GM18868 (cell line): ENCODE results near the gene GALNT9.
A peak's percentile ranks its signal among the peaks of the same experiment; 100 is the strongest.
"Not testable (repeated sequence)": the region's sequence is repeated elsewhere in the genome, so short reads cannot be mapped to it uniquely, and the experiment has no call there.

Experiments used
- ATAC-seq: cut with Tn5 transposase; IDR thresholded peaks from one replicate; pipeline ENCODE4 v1.9.1; 2021; ENCODE audit warnings: mild to moderate bottlenecking, moderate library complexity; ENCODE audit not compliant: unreplicated experiment

Gene GALNT9

DNA sequence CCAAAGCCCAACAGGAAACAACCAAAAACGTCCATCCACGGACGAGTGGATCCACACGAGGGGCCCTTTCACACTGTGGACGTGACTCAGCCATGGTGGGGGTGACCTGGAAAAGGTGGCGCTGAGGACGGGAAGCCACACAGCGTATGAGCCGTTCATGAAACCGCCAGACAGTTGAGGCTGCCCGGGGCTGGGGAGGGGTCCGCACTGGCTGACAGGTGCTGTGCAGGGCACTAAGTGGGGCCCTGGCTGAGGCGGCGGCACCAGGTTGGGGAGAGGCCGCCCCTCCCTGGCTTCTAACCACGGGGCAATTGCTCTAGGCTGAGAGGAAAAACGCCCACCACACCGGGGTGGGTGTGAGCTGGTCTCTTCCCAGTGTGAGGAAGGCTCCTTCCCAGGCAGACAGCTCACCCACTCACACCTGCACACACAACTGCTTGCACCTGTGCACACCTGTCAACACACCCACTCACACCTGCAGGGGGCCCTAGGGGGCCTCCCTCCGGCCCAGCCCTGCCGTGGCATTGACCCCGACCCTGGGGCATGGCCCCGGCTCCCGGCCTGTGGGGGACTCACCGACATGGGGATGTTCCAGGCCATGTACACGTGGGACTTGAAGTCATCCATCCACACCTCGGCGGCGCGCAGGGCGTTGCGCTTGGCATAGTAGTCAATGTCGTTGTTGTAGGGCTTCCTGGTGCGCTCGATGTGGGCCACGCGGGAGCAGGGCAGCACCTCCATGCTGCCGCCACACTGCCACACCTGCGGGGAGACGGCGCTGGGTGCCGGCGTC is 126.3 kb downstream of the GALNT9 start:
- no peak for ATAC-seq

- ATAC-seq, result no peak
Observed at GRCh38 chr12:132201391-132202120, 127.8 kb downstream of the GALNT9 start.

DNA sequence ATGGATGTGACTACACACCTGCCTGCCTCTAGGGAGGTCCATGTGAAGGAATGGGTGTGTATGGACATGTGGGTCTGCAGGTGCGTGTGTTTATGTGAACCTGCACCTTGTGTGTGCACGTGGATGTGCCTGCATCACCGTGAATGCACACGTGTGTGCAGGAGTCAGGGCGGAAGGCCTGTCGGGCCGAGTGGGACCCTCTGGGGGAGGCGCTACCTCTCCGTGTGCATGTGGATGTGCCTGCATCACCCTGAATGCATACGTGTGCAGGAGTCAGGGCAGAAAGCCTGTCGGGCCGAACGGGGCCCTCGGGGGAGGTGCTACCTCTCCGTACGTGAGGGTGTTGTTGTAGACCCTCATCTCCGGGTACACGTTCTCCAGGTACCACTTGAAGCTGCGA is 128.6 kb downstream of the GALNT9 start:
- ATAC-seq, result no peak

DNA sequence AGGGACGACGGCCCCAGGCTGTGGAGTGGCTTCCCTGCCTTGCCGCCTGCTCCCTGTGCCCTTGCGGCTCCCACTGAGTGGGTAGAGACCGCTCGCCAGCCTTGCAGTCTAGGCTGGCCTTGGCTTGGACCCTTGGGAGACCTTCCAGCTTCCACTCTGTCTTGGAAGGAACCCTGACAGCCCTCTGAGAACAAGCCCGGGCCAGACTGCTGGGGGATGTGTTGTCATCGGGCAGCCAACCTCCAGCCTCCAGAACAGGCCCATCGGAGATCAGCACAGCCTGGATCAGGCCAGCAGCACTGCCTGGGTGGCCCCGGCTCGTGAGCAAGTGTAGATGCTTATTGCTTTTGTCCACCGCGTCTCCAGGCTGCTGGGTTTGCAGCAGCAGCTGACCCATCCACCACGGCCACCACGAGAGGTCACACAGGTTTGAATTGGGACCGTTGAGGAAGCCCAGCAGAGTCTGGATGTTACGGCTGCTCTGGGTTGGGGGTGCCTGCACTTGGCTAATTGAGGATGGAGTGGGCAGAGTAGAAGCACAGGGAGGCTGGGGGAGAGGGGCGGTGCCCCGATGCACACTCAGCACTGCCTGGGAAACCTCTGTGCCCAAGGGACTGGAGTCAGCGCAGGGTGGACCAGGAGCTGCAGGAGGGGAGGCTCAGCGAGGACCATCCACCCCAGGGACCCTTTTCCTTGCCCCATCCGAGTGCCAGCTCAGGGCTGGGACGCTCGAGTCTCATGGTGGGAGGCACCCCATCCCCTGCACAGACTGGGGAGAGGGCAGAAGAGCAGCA is 129.7 kb downstream of the GALNT9 start:
- no peak for ATAC-seq

DNA sequence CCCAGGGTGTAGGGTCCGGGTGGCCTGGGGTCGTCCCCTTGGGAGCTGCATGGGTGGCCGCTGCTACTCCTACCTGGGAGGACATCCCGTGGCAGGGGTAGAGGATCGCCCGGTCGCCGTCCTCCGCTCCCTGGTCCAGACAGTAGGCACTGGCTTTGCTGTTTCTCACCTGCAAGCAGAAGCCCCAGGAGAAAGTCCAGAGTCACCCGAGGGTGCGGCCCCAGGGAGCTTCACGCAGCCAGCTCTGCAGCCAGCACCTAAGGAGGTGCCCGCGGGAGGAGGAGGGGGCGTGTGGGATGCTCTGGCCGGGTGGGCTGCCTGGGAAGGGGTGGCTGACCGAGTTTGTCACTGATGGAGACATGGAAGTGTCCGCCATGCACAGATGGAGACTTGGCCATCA is 130.3 kb downstream of the GALNT9 start:
- ATAC-seq, result no peak

DNA sequence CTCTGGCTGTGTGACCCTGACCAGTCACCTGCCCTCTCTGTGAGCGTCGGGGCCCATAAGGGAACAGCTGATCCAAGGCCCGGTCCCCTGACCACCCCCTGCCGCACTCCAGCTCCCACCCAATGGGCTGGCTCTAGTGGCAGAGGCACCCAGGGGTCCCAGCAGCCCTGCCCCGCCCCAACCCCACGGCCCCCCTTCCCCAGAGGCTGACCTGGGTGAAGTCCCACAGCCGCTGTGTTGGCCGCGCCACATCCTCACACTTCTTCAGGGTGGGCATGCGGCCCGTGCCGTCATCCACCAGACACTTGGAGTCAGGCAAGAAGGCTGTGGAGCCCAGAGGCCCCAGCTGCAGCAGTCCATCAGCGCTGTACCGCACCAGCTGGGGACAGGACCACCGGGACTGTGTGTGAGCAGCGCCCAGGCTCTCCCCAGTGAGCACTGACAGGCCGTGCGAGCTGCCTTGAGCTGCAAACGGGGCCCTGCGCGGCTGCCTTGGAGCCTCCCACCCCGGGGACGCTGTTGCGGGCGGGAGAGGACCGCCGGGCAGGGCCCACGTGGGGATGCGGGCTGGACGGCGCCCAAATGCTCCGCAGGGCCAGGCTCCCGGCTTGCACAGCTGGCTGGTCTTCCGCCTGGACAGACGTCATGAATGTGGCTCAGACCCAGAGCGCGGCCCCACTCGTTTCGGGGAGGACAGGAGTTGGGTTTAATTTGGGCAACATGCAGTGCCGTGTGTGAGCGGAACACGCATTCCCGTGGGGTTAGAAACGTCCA is 131.6 kb downstream of the GALNT9 start:
- no peak for ATAC-seq

DNA sequence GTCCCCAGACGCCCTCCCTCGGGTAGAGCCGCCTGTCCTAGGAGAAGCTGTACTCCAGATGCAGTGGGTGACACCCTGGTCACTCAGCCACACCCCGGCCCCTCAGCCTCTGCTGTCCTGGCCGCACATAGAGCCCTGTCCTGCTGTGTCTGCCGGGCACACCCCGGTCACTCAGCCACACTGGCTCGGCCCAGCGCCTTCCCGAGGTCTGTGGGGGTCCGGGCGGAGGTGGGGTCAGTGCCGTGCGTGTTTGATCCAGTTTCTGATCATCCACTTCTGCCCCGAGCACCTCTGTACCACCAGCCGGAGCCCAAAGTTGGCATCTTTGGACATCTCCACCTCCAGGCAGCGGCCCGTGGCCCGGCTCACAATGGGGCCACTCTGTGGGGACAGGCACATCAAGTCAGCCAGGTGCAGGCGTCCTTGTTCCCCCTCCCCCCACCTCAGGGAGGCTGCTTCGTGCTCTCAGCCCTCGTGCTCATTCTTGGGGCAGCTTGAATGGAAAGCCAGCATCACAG is 132.5 kb downstream of the GALNT9 start:
- ATAC-seq, result no peak

GRCh38 chr12:132196038-132196872 is 133.1 kb downstream of the GALNT9 start:
- ATAC-seq, result no peak

DNA sequence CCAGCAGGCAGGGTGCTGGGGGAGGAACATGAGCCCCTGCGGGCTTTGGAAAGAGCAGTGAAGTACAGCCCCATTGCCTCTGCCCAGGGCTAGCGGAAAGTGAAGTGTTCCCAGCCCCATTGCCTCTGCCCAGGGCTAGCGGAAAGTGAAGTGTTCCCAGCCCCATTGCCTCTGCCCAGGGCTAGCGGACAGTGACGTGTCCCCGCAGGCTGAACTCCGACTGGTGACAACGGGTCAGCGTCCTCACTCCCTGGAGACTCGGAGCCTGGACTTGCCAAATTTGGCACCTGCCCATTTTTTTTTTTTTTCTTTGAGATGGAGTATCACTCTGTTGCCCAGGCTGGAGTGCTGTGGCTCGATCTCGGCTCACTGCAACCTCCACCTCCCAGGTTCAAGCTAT is 134.1 kb downstream of the GALNT9 start:
- not testable (repeated sequence) for ATAC-seq

DNA sequence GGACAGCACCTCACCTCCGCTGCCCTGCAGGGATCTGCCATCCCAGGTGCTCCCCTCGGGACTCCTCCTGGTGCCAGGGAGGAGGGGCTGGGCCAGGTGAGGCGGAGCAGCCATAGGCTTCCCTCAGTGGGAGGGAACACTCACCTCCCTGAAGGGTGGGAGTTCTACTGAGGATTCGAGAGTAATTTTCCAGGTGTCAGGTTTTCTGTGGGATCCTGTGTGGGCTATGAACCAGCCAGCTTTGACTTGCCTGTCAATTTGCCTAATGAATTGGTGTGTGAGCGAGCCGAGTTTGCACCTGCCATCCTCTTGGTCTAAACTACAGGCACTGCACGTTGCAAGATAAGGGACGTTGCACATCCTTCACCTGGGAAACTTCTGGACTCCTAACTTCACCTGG is 134.8 kb downstream of the GALNT9 start:
- ATAC-seq, result no peak

DNA sequence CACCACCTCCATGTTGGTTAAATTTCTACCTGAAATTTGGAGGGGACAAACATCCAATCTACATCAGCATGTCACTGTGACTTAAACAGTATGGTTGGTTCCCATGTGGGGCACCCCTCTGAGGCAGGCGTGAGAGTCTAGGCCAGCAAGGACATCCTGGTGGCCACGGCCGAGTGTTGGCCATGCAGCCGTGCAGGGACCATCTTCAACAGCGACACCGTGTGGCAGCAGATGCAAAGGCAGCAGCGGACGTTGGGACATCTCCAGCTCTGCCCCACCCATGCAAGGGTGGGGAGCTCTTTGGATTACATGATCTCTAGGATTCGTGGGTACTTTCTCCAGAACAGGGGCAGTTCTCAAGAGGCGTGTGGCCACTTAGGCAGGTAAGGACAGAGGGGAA is 135.3 kb downstream of the GALNT9 start:
- no peak for ATAC-seq

- ATAC-seq, result no peak
Observed at GRCh38 chr12:132191715-132192553, 137.5 kb downstream of the GALNT9 start.

DNA sequence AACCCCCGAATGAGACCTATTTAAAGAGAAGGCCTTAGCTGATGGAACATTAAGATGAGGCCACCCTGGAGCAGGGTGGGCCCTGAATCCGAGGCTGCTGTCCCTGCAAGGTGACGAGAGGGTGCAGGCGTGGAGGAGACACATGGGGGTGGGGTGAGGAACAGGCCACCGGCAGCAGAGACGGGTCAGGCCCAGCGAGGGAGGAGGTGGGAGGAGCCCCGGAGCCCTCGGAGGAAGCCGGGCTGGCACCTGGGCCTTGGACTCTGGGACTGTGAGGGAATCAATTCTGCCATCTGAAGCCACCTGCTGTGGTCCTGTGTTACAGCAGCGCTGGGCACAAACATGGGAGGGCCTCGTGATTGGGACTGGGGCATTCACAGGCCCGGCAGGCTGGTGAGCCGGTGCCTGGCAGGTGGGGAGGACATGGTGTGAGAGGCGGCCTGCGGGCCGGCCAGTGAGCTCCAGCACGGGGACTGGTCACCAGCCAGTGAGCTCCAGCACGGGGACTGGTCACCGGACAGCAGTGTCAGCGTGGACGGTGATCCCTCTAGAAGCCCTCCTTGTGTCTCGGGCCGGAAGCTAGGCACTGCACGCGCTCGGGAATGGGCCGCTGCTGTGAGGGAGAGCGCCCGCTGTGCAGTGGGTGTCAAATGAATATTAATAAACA is 138.4 kb downstream of the GALNT9 start:
- ATAC-seq, result no peak

DNA sequence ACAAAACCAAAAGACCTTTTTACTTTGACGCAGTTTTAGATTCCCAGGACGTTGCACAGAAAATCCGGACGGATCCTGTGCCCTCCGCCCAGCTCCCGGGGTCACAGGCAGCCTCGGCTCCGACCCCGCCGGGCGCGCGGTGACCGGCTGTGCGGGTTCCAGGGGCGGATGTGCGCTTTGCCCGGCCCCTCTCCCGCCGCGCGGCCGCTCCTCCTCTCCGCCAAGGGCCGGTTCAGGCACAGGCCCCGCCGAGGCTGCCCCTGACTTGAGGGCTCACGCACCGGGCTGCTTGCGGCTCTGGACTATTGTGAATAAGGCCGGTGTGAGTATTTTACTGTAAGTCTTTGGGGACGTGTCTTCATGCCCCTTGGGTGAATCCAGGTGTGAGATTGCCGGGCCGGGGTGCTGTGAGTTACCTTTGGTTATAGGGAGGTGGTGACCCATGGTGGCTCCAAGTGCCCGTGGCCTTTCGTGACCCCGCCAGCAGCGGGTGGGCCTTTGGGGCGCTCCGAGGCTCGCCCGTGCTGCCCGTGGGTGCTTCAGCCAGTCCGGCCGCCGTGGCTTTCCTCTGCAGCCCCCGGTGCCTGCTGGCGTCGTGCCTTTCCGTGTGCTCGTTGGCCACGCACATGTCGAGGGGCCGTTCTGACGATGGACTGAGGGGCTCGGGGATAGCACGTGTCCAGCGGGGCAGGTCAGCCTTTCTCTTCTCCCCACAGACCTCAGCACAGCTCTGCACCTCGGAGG is 139.2 kb downstream of the GALNT9 start:
- ATAC-seq, result no peak

DNA sequence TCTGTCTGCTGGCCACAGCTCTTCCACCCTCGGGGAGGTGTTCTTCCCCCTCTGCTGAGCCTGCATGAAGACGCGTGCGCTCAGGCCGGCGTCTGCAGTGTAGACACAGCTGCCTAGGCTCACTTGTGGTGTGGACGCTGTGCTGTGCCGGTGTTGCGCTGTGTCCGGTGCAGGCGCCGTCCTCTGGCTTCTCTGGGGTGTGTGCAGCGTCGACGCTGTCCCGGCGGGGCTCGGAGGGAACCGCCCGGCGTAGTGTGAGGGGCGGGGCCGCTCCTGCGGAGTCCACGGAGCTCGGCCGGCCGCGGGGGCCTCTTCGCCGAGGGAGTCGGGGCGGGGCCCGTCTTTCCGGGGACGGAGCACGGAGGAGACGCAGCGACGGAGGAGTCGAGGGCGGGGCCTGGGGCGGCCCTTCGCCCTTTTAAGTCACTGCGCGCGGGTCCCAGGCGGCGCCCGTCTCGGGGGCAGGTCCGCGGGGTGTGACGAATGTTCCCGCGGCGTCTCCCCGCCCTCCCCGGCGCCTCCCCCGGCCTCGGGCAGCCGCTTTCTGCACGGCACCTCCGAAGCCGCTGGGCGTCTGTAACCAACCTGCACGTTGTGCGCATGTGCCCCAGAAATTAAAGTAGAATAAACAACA is 139.9 kb downstream of the GALNT9 start:
- peak; percentile 91 for ATAC-seq

DNA sequence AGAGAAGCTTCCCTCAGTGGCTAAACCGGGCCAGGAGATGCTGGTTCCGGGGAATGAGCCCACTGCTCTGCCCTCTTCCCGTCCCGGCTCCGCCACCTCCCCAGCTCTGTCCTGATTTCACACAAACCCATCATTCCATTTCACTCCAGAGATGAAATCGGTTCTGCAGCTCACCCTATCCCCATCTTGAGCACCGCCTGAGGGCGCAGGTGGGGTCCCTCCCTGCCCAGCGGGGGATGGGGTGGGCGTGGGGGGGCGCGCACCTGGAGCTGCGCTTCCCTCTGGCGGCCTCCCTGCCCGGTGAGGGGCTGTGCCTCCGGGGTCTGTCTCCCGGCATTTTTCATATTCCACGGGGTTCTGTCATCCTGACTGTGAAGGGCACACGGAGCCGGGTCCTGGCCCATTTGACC is 140.5 kb downstream of the GALNT9 start:
- no peak for ATAC-seq

DNA sequence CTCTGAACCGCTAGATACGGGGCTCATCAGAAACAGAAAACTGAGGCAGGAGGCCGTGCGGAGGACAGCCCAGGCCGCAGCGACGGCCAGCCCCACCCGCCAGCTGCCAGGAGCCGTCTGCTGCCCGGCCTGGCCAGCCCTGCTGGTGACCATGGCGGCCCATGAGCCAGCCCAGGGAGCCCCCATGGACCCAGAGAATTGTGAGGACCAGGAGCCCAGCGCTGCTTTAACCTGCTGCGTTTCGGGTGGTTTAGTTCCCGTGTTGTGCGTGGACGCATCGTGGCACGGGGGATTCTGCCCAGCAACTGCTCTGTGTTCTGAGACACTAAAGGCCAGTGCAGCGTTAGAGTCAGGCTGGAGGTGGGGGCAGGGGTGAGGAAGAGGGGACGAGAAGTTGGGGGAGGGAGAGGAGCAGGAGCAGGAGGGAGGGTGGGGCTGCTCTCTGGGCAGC is 140.9 kb downstream of the GALNT9 start:
- ATAC-seq, result no peak
